Superior temporal gyrus (tissue), 1 donor: ENCODE data around the gene ZNF467.

Experiments used
- DNase-seq: peaks from one replicate; pipeline ENCODE4 v3.0.0-alpha.2; 2016; ENCODE audit errors: extremely low spot score

ZNF467 gene

GRCh38 chr7:149748076-149748874, 25.1 kb downstream of the ZNF467 start:
- DNase-seq = no peak

- no peak for DNase-seq
Observed at GRCh38 chr7:149743476-149744255, 29.7 kb downstream of the ZNF467 start.

- peak; percentile 90 for DNase-seq
Observed at GRCh38 chr7:149742075-149742701, 31.2 kb downstream of the ZNF467 start.

GRCh38 chr7:149741629-149742028, 31.8 kb downstream of the ZNF467 start:
- peak; percentile 69 for DNase-seq

- DNase-seq = no peak
Observed at GRCh38 chr7:149736478-149737360, 36.7 kb downstream of the ZNF467 start.

- DNase-seq = no peak
Observed at GRCh38 chr7:149735779-149736477, 37.5 kb downstream of the ZNF467 start.

- no peak for DNase-seq
Observed at GRCh38 chr7:149735181-149735602, 38.2 kb downstream of the ZNF467 start.

GRCh38 chr7:149734791-149735075, 38.7 kb downstream of the ZNF467 start:
- no peak for DNase-seq

- no peak for DNase-seq
Observed at GRCh38 chr7:149733924-149734790, 39.2 kb downstream of the ZNF467 start.

GRCh38 chr7:149733131-149733923, 40.1 kb downstream of the ZNF467 start:
- no peak for DNase-seq

- DNase-seq = no peak
Observed at GRCh38 chr7:149732611-149733010, 40.8 kb downstream of the ZNF467 start.

GRCh38 chr7:149732111-149732561, 41.3 kb downstream of the ZNF467 start:
- DNase-seq = no peak

- DNase-seq = no peak
Observed at GRCh38 chr7:149731207-149731955, 42.0 kb downstream of the ZNF467 start.

- peak; percentile 64 for DNase-seq
Observed at GRCh38 chr7:149729983-149730801, 43.2 kb downstream of the ZNF467 start.

GRCh38 chr7:149729586-149729982, 43.8 kb downstream of the ZNF467 start:
- no peak for DNase-seq

- DNase-seq = no peak
Observed at GRCh38 chr7:149728491-149729375, 44.7 kb downstream of the ZNF467 start.
